B cell (primary cell): ENCODE data around the gene RELCH. TPM values are rescaled to one million over a fixed set of nuclear protein-coding genes. Genes with fewer than 3 reads are reported as not detected.

Source experiments
- ATAC-seq: fragments of 200-7000 bp; cut with Tn5 transposase; one replicate; pipeline ENCODE4 v1.10.0; 2021; ENCODE audit warnings: low read depth, mild to moderate bottlenecking, moderate number of reproducible peaks, moderate library complexity
- CTCF ChIA-PET: fragments of 350-600 bp; sonication (Branson Sonifier 250); formaldehyde crosslinking; loops from one replicate; lab custom pipeline; 2021; ENCODE audit warnings: antibody characterized with exemption, inconsistent platforms; lab: Charles Lee
- POLR2A ChIA-PET: fragments of 350-600 bp; sonication (Branson Sonifier 250); formaldehyde crosslinking; loops from one replicate; lab custom pipeline; 2021; ENCODE audit warnings: antibody characterized with exemption; lab: Charles Lee
- DNase-seq: peaks from one replicate; pipeline ENCODE4 v3.0.0; 2013
- H2AFZ ChIP-seq: 2 replicates; pipeline ENCODE4 v1.6.1; 2012; ENCODE audit warnings: mild to moderate bottlenecking, low read depth, low read length; ENCODE audit not compliant: insufficient read depth, poor library complexity, severe bottlenecking
- H3K27ac ChIP-seq, 2 donors: 1 replicate in 1 of 2; 2 replicates in 1 of 2; pipeline ENCODE4 v1.5.1; 2012 to 2013; ENCODE audit warnings: low read length in 2 of 2, mild to moderate bottlenecking in 2 of 2, moderate library complexity in 1 of 2
- H3K27me3 ChIP-seq, 4 experiments: fragments of 200-600 bp in 1 of 4; sonication (generic) in 1 of 4; replicated peaks in 1 of 4; 1 replicate in 2 of 4; 2 replicates in 2 of 4; pipeline versions ENCODE4 v1.6.1 to v1.7.0; 2013 to 2016; ENCODE audit warnings: low read length in 3 of 4, mild to moderate bottlenecking in 2 of 4, mixed read lengths in 1 of 4, moderate library complexity in 1 of 4; ENCODE audit not compliant: insufficient read depth in 4 of 4, control insufficient read depth in 3 of 4; ENCODE audit errors: control extremely low read depth in 1 of 4
- H3K36me3 ChIP-seq, 2 experiments: replicated peaks in 1 of 2; 1 replicate in 1 of 2; 2 replicates in 1 of 2; pipeline versions ENCODE4 v1.6.1 to v1.7.1; 2013; ENCODE audit warnings: low read length in 1 of 2; ENCODE audit not compliant: insufficient read depth in 2 of 2, control insufficient read depth in 1 of 2; ENCODE audit errors: control extremely low read depth in 1 of 2, extremely low read depth in 1 of 2
- H3K4me1 ChIP-seq, 2 donors: fragments of 200-600 bp in 1 of 2; sonication (generic) in 1 of 2; 1 replicate in 1 of 2; 2 replicates in 1 of 2; pipeline versions ENCODE4 v1.5.1 to v1.6.1; 2013 to 2017; ENCODE audit warnings: low read length in 2 of 2; ENCODE audit not compliant: control insufficient read depth in 2 of 2, insufficient read depth in 2 of 2
- H3K4me2 ChIP-seq: replicated peaks from 2 replicates; pipeline ENCODE3; 2012; ENCODE audit warnings: mild to moderate bottlenecking, low read depth, low read length; ENCODE audit not compliant: poor library complexity, severe bottlenecking
- H3K4me3 ChIP-seq, 5 experiments: fragments of 200-600 bp in 1 of 5; sonication (generic) in 1 of 5; 1 replicate in 3 of 5; 2 replicates in 2 of 5; pipeline versions ENCODE4 v1.5.1 to v1.7.0; 2011 to 2016; ENCODE audit warnings: low read length in 4 of 5, mild to moderate bottlenecking in 4 of 5, low read depth in 2 of 5, control low read depth in 1 of 5, moderate library complexity in 1 of 5; ENCODE audit not compliant: insufficient read depth in 1 of 5; ENCODE audit errors: control extremely low read depth in 1 of 5, extremely low read depth in 1 of 5
- H3K79me2 ChIP-seq: fragments of 200-600 bp; sonication (generic); one replicate; pipeline ENCODE4 v1.6.0; 2016; ENCODE audit warnings: low read length; ENCODE audit not compliant: control insufficient read depth, insufficient read depth
- H3K9ac ChIP-seq: fragments of 200-600 bp; sonication (generic); 2 replicates; pipeline ENCODE4 v1.6.1; 2017; ENCODE audit warnings: mild to moderate bottlenecking, low read length, moderate library complexity
- H3K9me3 ChIP-seq, 3 donors: one replicate each; pipeline versions ENCODE4 v1.6.1 to v1.7.1; 2013; ENCODE audit warnings: low read length in 2 of 3; ENCODE audit not compliant: control insufficient read depth in 2 of 3, insufficient read depth in 1 of 3; ENCODE audit errors: control extremely low read depth in 1 of 3
- H4K20me1 ChIP-seq: 2 replicates; pipeline ENCODE4 v1.6.0; 2012; ENCODE audit warnings: mild to moderate bottlenecking, low read length; ENCODE audit not compliant: insufficient read depth, control insufficient read depth, poor library complexity, severe bottlenecking
- H3K27ac Mint-ChIP-seq: one replicate; pipeline ENCODE4 v1.8.0; 2021; ENCODE audit warnings: mixed read lengths
- H3K27me3 Mint-ChIP-seq: one replicate; pipeline ENCODE4 v1.8.0; 2021; ENCODE audit warnings: mixed read lengths
- H3K4me1 Mint-ChIP-seq: one replicate; pipeline ENCODE4 v1.8.0; 2021; ENCODE audit warnings: mixed read lengths
- H3K4me3 Mint-ChIP-seq: one replicate; pipeline ENCODE4 v1.8.0; 2021; ENCODE audit warnings: mixed read lengths
- H3K9me3 Mint-ChIP-seq: one replicate; pipeline ENCODE4 v1.8.0; 2022; ENCODE audit warnings: mixed read lengths; ENCODE audit not compliant: insufficient read depth
- CTCF ChIP-seq: fragments of 200-600 bp; IDR thresholded peaks from one replicate; pipeline ENCODE4 v1.8.0; 2022; ENCODE audit warnings: antibody characterized with exemption, mild to moderate bottlenecking
- EZH2 ChIP-seq: IDR thresholded peaks from 2 replicates; pipeline ENCODE4 v1.6.1; 2012; ENCODE audit warnings: borderline replicate concordance, low read depth, mild to moderate bottlenecking, moderate library complexity, low read length; ENCODE audit not compliant: insufficient read depth, poor library complexity, severe bottlenecking
- WGBS: methylation state at CpG from one replicate; pipeline ENCODE4 v1.1.5; 2013; ENCODE audit warnings: missing lambda C conversion rate; ENCODE audit not compliant: insufficient coverage; 5-methylcytosine and 5-hydroxymethylcytosine counted together
- intact Hi-C: fragments of 100-400 bp; cut with micrococcal nuclease; formaldehyde crosslinking; loops from one replicate; pipeline ENCODE4 v1.10.0; 2022
- polyA plus RNA-seq: library from polyadenylated mRNA; depleted of rRNA; stranded (reverse); fragments of >200 nt; gene quantifications from 2 replicates; pipeline ENCODE4 v1.2.3, GENCODE V29; 2012
- total RNA-seq, 2 donors: library from RNA; stranded (reverse); fragments of 120-200 nt in 1 of 2; gene quantifications; 1 replicate in 1 of 2; 2 replicates in 1 of 2; pipeline versions ENCODE4 v1.2.3 to v1.2.4, GENCODE V29; 2013 to 2022

Gene RELCH
- total and polyA plus RNA-seq, 2 donors (not counting 1 experiment from before 2014, with no cell fraction given) = 17.6 to 77.9 TPM

GRCh38 chr18:62164310-62164709, 22.7 kb upstream of the RELCH start:
- no peak overlapping the region for H3K4me3 ChIP-seq
- Mint-ChIP-seq H3K4me3 (no peak overlapping the region), H3K27me3 (no peaks in the 10 kb centered on the region), H3K4me1 (peaks cover 4% of the 10 kb centered on the region), H3K27ac (no peak overlapping the region), H3K9me3 (peaks cover 2% of the 10 kb centered on the region)
- H3K27me3 ChIP-seq = no peaks in the 10 kb centered on the region
- H4K20me1 ChIP-seq = peaks cover 8% of the 10 kb centered on the region
- ChIA-PET CTCF (no interaction called here), POLR2A (no interaction called here)
- intact Hi-C loops = no loop called here
- 92% methylated on average over 2 of the region's 7 CpGs for WGBS
- H3K9ac ChIP-seq = no peak overlapping the region
- DNase-seq = no peak
- no peak overlapping the region for H3K4me2 ChIP-seq
- H3K79me2 ChIP-seq = peaks cover 3% of the 10 kb centered on the region
- H2AFZ ChIP-seq = no peak overlapping the region
- H3K27ac ChIP-seq = no peak overlapping the region
- H3K36me3 ChIP-seq = peaks cover 3 to 4% of the 10 kb centered on the region in 2 experiments
- no peaks in the 10 kb centered on the region for H3K4me1 ChIP-seq
- TF ChIP-seq CTCF (no peak), EZH2 (no peak)
- ATAC-seq = no peak
- peaks cover 0 to 2% (median 0%) of the 10 kb centered on the region in 3 donors for H3K9me3 ChIP-seq

GRCh38 chr18:62164855-62165487, 22.1 kb upstream of the RELCH start:
- H3K27me3 ChIP-seq = no peaks in the 10 kb centered on the region
- H3K79me2 ChIP-seq = peaks cover 3% of the 10 kb centered on the region
- H4K20me1 ChIP-seq = peaks cover 8% of the 10 kb centered on the region
- TF ChIP-seq CTCF = no peak
- TF ChIP-seq EZH2 = no peak
- intact Hi-C loops = no loop called here
- DNase-seq (no peak), ATAC-seq (no peak)
- H3K27ac ChIP-seq = no peak overlapping the region
- H3K36me3 ChIP-seq = peaks cover 3 to 4% of the 10 kb centered on the region in 2 experiments
- H3K4me3 ChIP-seq = no peak overlapping the region
- H3K9me3 Mint-ChIP-seq = peaks cover 2% of the 10 kb centered on the region
- H3K9ac ChIP-seq = no peak overlapping the region
- no peak overlapping the region for H2AFZ ChIP-seq
- no peak overlapping the region for H3K4me3 Mint-ChIP-seq
- POLR2A ChIA-PET = no interaction called here
- H3K9me3 ChIP-seq = peaks cover 0 to 2% (median 0%) of the 10 kb centered on the region in 3 donors
- H3K27me3 Mint-ChIP-seq = no peaks in the 10 kb centered on the region
- H3K4me2 ChIP-seq = no peak overlapping the region
- CTCF ChIA-PET = interaction anchor here (0.8 kb wide), 1 partner anchor 18 kb away, joined by 4 read pairs; no protein-coding TSS in a partner anchor
- H3K4me1 ChIP-seq = no peaks in the 10 kb centered on the region
- peaks cover 7% of the 10 kb centered on the region for H3K4me1 Mint-ChIP-seq
- 90% methylated on average over 2 of the region's 5 CpGs for WGBS
- H3K27ac Mint-ChIP-seq = no peak overlapping the region
